HG02981 (cell line): Measurements from ENCODE around the gene ZXDA.
"Not testable (repeated sequence)": the region's sequence is repeated elsewhere in the genome, so short reads cannot be mapped to it uniquely, and the experiment has no call there.

ENCODE experiments used
- ATAC-seq: cut with Tn5 transposase; IDR thresholded peaks from one replicate; pipeline ENCODE4 v1.9.1; 2021; ENCODE audit warnings: mild to moderate bottlenecking, moderate library complexity; ENCODE audit not compliant: unreplicated experiment

The ZXDA gene

GRCh38 chrX:57910287-57910912, at the start of gene ZXDA:
Gene ZXDA (minus strand): TSS chrX:57910458. CDS start chrX:57910420, 38 bp downstream.
- peak; percentile 53 for ATAC-seq

- no peak for ATAC-seq
Measured at GRCh38 chrX:57952320-57952678, 42.0 kb upstream of the ZXDA start.

DNA sequence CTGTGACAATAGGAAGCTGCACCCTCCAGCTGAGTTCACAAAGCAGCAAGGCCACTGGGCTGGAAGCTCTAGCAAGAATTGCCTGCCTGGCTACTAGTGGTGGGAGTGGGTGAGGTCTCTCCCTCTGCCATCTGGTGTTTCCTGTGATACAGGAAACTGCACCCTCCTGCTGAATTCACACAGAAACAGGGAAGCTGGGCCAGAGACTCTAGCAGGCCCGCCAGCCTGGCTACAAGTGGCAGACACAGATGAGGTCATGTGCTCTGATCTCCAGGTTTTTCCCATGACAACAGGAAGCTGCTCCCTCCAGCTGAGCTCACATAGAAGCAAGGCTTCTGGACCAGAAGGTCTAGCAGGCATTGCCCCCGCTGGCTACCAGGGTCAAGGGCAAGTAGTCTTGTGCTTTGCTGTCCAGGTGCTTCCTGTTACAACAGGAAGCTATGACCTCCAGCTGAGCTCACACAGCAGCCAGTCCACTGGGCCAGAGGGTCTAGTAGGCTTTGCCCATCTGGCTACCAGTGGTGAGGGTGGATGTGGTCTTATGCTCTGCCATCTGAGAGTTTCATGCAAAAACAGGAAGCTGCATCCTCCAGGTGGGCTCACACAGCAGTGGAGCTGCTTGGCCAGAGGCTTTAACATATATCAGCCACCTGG, 41.5 kb upstream of the ZXDA start:
- no peak for ATAC-seq

GRCh38 chrX:57933321-57933720, 23.1 kb upstream of the ZXDA start:
- no peak for ATAC-seq

DNA sequence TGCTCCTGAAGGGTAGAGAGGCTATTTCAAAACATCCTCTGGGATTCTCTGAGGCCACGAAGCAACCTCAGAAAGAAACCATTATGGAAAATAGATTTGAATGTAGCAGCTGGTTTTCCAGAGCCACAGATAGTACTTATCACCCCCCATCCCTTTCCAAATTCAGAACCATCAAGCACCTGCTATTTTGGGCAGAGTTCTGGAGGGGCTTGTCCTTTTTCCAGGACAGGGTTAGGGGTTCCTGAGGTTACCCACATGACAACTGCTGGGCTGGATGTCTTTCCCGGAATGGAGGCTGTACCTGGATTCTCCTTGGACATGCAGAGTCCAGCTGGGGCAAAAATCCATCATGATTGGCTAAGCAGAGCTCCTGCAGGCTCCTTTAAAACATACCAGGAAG, 22.0 kb upstream of the ZXDA start:
- ATAC-seq, result no peak

DNA sequence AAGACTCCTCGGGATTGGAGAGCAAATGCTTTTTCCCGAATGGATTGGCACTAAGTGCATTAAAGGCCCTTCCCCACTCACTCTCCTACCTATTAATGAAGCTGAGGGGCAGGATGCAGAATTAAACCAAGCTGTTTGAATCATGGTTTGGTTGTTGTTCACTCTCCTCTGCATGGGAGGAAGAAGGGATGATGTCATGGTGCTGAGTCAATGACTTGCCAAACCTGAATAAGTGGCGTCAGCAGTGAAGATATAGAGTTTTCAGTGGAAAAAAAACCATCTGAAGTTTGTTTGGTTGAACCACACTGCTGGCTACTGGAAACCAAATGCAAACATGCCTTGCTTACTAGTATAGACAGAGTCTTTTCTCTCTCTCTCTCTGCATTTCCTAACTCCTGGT, 19.8 kb upstream of the ZXDA start:
- no peak for ATAC-seq

DNA sequence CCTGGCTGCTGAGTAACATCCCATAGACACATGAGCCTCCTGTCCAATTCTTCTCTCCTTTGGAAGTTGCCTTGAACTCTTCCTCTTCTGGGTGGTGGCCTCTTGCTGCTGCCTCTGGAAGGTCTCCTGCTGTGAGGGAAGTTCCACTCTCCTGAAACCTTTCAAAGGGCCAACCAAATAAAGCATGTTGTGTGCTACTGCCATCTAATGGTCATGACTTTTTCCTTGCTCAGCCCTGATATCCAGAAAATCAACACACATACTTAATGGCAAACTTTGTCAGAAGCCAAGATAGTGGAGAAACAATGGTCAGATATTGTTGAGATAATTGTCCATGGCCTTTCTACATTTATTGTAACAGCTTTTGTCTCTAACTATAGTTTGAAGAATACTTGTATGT, 19.1 kb upstream of the ZXDA start:
- no peak for ATAC-seq

DNA sequence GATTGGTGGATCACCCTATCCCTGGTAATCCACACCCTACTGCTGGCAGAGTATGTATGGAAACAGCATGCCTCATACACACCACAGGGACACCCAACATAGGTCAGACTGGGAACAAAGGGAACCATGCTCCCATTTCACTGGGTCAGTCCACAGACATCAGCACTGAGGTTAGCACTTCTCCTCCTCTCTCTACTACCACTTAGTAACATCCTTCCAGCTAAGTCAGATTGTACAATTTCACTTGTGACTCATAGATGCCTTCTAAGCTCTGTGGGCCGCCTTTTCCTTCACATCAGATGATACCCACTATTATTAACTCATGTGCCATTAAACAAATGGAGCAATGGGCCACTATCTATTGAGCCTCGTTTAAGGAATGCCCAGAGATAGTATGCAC, 15.5 kb upstream of the ZXDA start:
- ATAC-seq, result no peak

- ATAC-seq, result no peak
Measured at GRCh38 chrX:57918750-57919436, 8.6 kb upstream of the ZXDA start.

GRCh38 chrX:57915680-57916079, 5.4 kb upstream of the ZXDA start:
- ATAC-seq, result no peak

DNA sequence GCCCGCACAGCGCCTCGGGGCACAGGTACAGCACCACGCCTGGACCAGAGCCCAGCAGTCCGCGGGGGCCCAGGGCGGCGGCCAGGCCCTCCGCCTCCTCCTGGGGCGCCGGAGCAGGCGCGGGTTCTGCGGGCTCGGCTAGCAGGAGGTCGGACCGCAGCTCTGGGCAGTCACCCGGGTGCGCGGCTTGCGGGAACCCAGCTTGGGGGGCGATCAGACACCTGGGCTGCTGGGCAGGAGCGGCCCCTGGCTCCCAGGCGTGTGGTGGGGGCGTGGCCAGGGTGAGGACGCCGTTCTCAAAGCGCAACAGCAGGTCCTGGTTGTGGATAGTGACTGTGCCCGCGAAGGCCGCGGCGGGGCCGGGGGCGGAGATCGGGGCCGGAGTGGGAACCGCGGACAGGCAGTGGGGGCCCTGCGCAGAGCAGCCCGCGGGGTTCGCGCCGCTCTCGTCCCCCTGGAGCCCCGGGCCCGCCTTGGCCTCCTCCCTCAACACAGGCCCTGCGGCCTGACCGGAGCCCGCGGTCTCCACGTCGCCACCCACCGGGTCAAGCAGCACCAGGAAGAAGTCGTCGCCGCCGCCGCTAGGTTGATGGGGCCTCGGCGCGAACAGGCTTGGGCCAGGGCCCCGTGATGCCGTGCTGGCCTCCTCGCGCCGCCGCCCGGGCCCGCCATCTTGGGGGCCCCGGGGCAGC, 517 bp downstream of the ZXDA start:
- ATAC-seq, result peak; percentile 75

- ATAC-seq, result not testable (repeated sequence)
Measured at GRCh38 chrX:57908972-57909594, 1.2 kb downstream of the ZXDA start.

- no peak for ATAC-seq
Measured at GRCh38 chrX:57906790-57907189, 3.5 kb downstream of the ZXDA start.

- ATAC-seq, result no peak
Measured at GRCh38 chrX:57905141-57905540, 5.1 kb downstream of the ZXDA start.

- no peak for ATAC-seq
Measured at GRCh38 chrX:57904176-57904880, 5.9 kb downstream of the ZXDA start.

DNA sequence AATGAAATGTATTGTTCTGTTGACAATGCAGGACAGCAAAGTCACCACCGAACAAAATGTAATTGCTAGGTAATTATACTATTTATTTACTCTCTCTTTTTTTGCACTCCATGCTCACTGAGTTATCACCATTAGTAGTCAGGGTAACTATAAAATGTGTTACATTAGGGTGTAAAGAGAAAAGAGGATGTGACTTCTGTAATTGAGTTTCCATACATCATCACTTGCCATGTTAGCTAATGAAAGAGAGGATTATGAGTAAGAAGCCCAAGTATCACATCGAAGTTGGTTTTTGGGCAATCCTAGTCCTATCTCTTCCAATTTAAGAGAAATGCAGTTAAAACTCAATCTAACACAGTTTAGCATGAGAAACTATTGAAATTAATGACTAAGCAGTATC, 7.6 kb downstream of the ZXDA start:
- no peak for ATAC-seq

- ATAC-seq, result no peak
Measured at GRCh38 chrX:57901466-57901865, 8.8 kb downstream of the ZXDA start.

DNA sequence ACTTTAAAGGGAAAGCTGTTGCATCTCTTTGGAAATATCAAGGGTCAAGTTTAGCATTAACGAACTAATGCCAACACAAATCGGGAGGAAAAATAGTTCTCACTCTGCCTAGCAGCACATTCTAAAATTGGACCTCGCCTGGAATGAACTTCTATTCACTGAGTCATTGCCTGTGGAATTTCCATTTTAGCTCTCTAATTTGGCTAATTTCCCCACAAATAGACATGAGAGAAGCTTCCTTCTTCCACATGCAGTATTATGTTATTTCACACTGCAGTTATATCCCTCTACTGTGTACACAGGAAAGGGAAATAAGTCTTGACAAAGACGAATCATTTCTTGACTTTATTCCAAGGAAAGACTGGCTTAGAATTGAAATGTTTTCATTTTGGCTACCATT, 9.3 kb downstream of the ZXDA start:
- no peak for ATAC-seq

- ATAC-seq, result no peak
Measured at GRCh38 chrX:57899906-57900305, 10.4 kb downstream of the ZXDA start.

- ATAC-seq, result no peak
Measured at GRCh38 chrX:57899064-57899463, 11.2 kb downstream of the ZXDA start.

DNA sequence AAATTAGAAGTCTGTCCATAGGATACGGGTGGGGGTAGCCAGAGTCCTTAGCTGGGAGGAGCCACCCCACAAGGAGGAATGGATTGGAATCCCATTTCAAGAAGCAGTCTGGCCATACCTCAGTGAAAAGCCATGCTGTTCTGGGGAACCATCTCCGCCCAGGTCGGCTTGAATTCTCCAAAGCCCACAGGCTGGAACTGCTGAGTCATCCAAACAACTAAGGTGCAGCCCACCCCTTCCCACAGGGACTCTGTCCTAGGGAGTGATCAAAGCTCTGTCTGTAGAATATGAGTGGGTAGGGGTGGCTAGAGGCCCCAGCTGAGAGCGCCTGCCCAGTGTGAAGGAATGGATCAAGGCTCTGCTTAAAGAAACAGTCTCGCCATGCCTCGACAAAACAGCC, 38.8 kb downstream of the ZXDA start:
- ATAC-seq, result no peak
